Measurements from ENCODE around the gene RBFOX1. TPM values are rescaled to one million over a fixed set of nuclear protein-coding genes. Genes with fewer than 3 reads are reported as not detected.

The RBFOX1 gene
- total RNA-seq, 1 experiment from 2014 or later = not detected

- CTCF ChIA-PET = no interaction called here
- Histone ChIP-seq H3F3A (ENCODE audit: low read length, unreplicated experiment) (no peaks in the 10 kb centered on the region), H3K27ac (ENCODE audit: low read length) (no peak overlapping the region), H2AFZ (ENCODE audit: low read length) (no peak overlapping the region), H3K4me3 (ENCODE audit: low read length) (no peak overlapping the region), H3K9ac (ENCODE audit: low read length) (no peak overlapping the region), H4K20me1 (ENCODE audit: low read length) (no peaks in the 10 kb centered on the region), H3K79me2 (ENCODE audit: low read length) (no peaks in the 10 kb centered on the region), H3K36me3 (ENCODE audit: low read depth, low read length) (no peaks in the 10 kb centered on the region), H3K4me2 (ENCODE audit: low read length) (no peak overlapping the region), H3K4me1 (ENCODE audit: insufficient read depth, low read length) (no peaks in the 10 kb centered on the region), H3K9me2 (replicated peaks; ENCODE audit: low read length) (no peaks in the 10 kb centered on the region), H3K9me3 (ENCODE audit: low read length) (no peaks in the 10 kb centered on the region), H3K27me3 (ENCODE audit: low read length) (no peaks in the 10 kb centered on the region)
- no peak for ATAC-seq
- no peak for DNase-seq
- no TSS peak for BruUV-seq (replicated peaks)
- POLR2A ChIA-PET (ENCODE audit: unreplicated experiment) = no interaction called here
- intact Hi-C loops (cut with micrococcal nuclease) = no loop called here
- TF ChIP-seq EZH2 (IDR thresholded peaks at IDR 0.05; ENCODE audit: low read length, unreplicated experiment) (no peak), CTCF (conservative IDR thresholded peaks at IDR 0.05; ENCODE audit: low read depth, low read length) (no peak)
Measured at GRCh38 chr16:7421578-7421977, 88.9 kb downstream of the RBFOX1 start.

GRCh38 chr16:7422036-7422888 is 89.6 kb downstream of the RBFOX1 start:
- CTCF ChIA-PET = no interaction called here
- intact Hi-C loops (cut with micrococcal nuclease) = no loop called here
- H3F3A ChIP-seq (ENCODE audit: low read length, unreplicated experiment) = no peaks in the 10 kb centered on the region
- no peak overlapping the region for H2AFZ ChIP-seq (ENCODE audit: low read length)
- H3K27me3 ChIP-seq (ENCODE audit: low read length) = no peaks in the 10 kb centered on the region
- no peaks in the 10 kb centered on the region for H3K79me2 ChIP-seq (ENCODE audit: low read length)
- DNase-seq = no peak
- H3K36me3 ChIP-seq (ENCODE audit: low read depth, low read length) = no peaks in the 10 kb centered on the region
- no peaks in the 10 kb centered on the region for H3K9me2 ChIP-seq (replicated peaks; ENCODE audit: low read length)
- no peaks in the 10 kb centered on the region for H3K4me1 ChIP-seq (ENCODE audit: insufficient read depth, low read length)
- POLR2A ChIA-PET (ENCODE audit: unreplicated experiment) = no interaction called here
- no TSS peak for BruUV-seq (replicated peaks)
- H3K4me2 ChIP-seq (ENCODE audit: low read length) = no peak overlapping the region
- H3K9ac ChIP-seq (ENCODE audit: low read length) = no peak overlapping the region
- no peak for TF ChIP-seq EZH2phosphoT487 (IDR thresholded peaks at IDR 0.05; ENCODE audit: borderline replicate concordance, low read length)
- TF ChIP-seq CTCF (conservative IDR thresholded peaks at IDR 0.05; ENCODE audit: low read depth, low read length) = no peak
- no peak for TF ChIP-seq EZH2 (IDR thresholded peaks at IDR 0.05; ENCODE audit: low read length, unreplicated experiment)
- H3K9me3 ChIP-seq (ENCODE audit: low read length) = no peaks in the 10 kb centered on the region
- H3K27ac ChIP-seq (ENCODE audit: low read length) = no peak overlapping the region
- no peak overlapping the region for H3K4me3 ChIP-seq (ENCODE audit: low read length)
- ATAC-seq = no peak
- no peaks in the 10 kb centered on the region for H4K20me1 ChIP-seq (ENCODE audit: low read length)

- Histone ChIP-seq H3K36me3 (ENCODE audit: low read depth, low read length) (no peaks in the 10 kb centered on the region), H3K79me2 (ENCODE audit: low read length) (no peaks in the 10 kb centered on the region), H3K4me1 (ENCODE audit: insufficient read depth, low read length) (no peaks in the 10 kb centered on the region), H3K27me3 (ENCODE audit: low read length) (no peaks in the 10 kb centered on the region), H3K9me2 (replicated peaks; ENCODE audit: low read length) (no peaks in the 10 kb centered on the region), H3K4me2 (ENCODE audit: low read length) (no peak overlapping the region), H3F3A (ENCODE audit: low read length, unreplicated experiment) (no peaks in the 10 kb centered on the region), H3K9me3 (ENCODE audit: low read length) (no peaks in the 10 kb centered on the region), H3K27ac (ENCODE audit: low read length) (no peak overlapping the region), H3K9ac (ENCODE audit: low read length) (no peak overlapping the region), H4K20me1 (ENCODE audit: low read length) (no peaks in the 10 kb centered on the region), H2AFZ (ENCODE audit: low read length) (no peak overlapping the region), H3K4me3 (ENCODE audit: low read length) (no peak overlapping the region)
- intact Hi-C loops (cut with micrococcal nuclease) = no loop called here
- DNase-seq (no peak), ATAC-seq (no peak)
- no TSS peak for BruUV-seq (replicated peaks)
- ChIA-PET CTCF (no interaction called here), POLR2A (ENCODE audit: unreplicated experiment) (no interaction called here)
- TF ChIP-seq EZH2 (IDR thresholded peaks at IDR 0.05; ENCODE audit: low read length, unreplicated experiment) = no peak
- TF ChIP-seq CTCF (conservative IDR thresholded peaks at IDR 0.05; ENCODE audit: low read depth, low read length) = no peak
- no peak for TF ChIP-seq EZH2phosphoT487 (IDR thresholded peaks at IDR 0.05; ENCODE audit: borderline replicate concordance, low read length)
Measured at GRCh38 chr16:7423434-7424044, 90.9 kb downstream of the RBFOX1 start.

All from PC-3 (cell line).